T-helper 1 cell treated with Interleukin-12 subunit alpha and Interleukin-12 subunit beta and Interleukin-4 antibody, amounts not matched to agents 30 μg/mL and 1 μg/mL, for 36 hours (primary cell): ENCODE measurements around the gene ACOX3.

Experiments
- H3K27ac Mint-ChIP-seq: one replicate; pipeline ENCODE4 v1.8.0; 2021; ENCODE audit warnings: mild to moderate bottlenecking, mixed read lengths
- H3K27me3 Mint-ChIP-seq: one replicate; pipeline ENCODE4 v1.8.0; 2021; ENCODE audit warnings: low read depth, mixed read lengths
- H3K36me3 Mint-ChIP-seq: one replicate; pipeline ENCODE4 v1.8.0; 2021; ENCODE audit warnings: low read depth, mixed read lengths
- H3K4me1 Mint-ChIP-seq: one replicate; pipeline ENCODE4 v1.8.0; 2021; ENCODE audit warnings: low read depth, mixed read lengths
- H3K4me3 Mint-ChIP-seq: one replicate; pipeline ENCODE4 v1.8.0; 2021; ENCODE audit warnings: mild to moderate bottlenecking, moderate library complexity, mixed read lengths
- H3K9me3 Mint-ChIP-seq: one replicate; pipeline ENCODE4 v1.8.0; 2021; ENCODE audit warnings: mixed read lengths

ACOX3 gene

DNA sequence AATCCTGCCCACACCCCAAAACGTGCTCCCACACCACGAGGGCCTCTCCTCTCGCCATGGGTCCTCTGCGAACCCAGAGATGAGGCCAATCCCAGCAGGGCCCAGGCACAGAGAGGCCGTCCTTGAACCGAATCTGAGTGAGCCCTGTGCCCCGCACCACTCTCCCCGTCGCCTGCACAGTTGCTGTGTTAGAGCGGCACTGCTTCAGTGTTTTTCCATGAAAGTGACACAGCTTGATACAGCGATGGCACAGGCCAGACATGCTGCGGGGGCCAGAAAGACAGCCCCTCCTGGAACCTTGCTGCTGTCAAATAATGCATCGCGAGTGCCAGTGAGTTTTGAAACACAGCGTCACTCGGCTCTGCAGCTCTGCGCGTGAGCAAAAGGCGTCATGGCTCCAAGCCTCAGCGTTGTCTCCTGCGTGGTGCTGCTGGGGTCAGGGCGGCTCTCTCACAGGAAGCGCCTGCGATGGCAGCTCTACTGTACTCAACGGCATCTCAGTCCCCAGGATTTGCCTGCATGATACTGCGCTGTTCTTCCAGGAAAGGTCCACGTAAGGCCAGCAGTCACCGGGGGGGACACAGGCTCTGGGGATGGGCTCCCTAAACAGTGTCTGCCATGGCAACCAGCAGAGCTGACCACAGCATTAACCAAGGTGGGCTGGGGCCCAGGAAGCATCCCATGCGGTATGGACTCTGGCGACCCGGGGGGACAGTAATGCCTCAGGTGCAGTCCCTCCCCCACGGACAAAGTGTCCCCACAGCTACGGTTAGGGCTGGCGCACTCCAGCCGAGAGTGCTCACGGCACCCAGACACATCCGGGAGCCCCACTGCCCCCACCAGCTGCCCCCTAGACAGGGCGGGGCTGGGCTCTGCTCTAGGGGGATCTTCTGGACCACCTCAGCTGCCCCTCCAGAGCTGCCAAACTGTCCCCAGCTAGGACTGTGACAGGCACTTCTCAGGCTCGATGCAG, 63.1 kb downstream of the ACOX3 start:
- no peak overlapping the region for H3K4me3 Mint-ChIP-seq
- H3K36me3 Mint-ChIP-seq, result no peaks in the 10 kb centered on the region
- H3K27me3 Mint-ChIP-seq, result no peaks in the 10 kb centered on the region
- H3K27ac Mint-ChIP-seq, result no peak overlapping the region
- no peaks in the 10 kb centered on the region for H3K4me1 Mint-ChIP-seq
- H3K9me3 Mint-ChIP-seq, result no peaks in the 10 kb centered on the region

DNA sequence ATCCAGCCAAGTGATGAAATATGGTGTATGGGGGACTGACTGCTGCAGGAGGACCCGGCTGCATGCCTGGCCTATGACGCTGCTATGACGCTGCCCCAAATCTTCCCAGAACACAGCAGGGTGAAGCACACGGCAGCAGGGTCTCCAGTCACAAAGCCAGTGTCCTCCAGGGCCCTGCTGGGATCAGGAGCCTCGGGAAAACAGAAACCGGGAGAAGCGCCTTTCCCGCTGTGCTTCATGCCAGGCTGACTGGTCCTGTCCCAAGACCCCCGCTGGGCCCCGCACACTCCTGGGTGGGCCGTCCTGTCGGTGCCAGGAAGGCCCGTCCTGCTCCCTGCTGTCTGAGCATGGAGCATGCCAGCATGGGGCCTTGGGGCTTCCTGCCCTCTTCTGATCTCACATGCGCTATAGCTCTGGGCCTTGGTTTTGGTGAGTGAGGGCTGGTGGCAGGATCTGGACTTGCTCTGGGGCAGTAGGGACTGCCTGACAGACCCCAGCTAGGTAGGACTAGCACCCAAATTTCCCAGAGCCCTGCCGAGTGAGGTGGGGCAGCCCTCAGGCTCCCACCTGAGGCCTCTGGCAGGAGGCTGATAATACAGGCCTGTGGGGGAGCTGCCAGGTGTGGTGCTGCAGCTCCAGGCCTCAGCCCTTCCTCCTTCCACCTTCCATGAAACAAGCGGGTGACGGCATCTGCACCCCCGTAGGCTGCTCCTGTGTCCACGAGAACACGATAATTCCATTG, 64.0 kb downstream of the ACOX3 start:
- Mint-ChIP-seq H3K27ac (no peak overlapping the region), H3K9me3 (no peaks in the 10 kb centered on the region), H3K27me3 (no peaks in the 10 kb centered on the region), H3K36me3 (no peaks in the 10 kb centered on the region), H3K4me1 (no peaks in the 10 kb centered on the region), H3K4me3 (no peak overlapping the region)

DNA sequence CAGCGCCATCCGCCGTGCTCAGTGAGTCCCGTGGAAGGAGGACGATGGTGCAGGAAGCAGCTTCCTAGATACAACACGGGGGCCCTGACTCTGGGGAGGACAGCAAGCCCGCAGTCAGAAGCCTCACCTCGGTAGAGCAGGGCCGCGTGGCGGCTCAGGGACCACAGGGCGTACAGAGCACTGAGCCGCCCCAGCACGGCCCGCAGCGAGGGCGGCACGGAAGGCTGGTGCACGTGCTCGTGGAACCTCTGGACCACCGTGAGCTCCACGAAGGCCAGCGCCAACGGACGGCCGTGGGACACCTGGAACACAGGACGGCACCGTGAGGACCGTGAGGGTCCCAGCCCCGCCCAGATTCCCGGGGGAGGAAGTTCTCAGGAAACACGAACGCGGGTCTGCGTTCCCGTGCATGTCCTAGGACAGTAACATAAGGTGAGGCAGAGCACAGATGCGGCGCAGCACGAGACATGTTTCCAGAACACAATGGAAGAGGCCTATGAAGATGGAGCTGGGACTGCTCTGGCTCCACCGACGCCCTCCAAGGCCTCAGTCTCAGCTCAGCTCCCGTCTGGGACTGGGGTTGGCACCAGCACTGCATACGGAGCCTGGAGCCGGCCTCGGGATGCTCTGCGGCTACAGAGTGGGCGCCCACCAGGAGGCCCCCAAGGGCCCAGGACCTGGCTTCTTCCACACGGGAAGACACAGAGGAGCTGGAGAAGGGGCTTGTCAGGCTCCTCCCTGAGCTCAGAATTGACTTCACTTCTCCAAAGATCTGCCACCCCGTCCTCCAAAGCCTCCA, 65.5 kb downstream of the ACOX3 start:
- Mint-ChIP-seq H3K27ac (no peak overlapping the region), H3K27me3 (no peaks in the 10 kb centered on the region), H3K9me3 (no peaks in the 10 kb centered on the region), H3K4me1 (no peaks in the 10 kb centered on the region), H3K36me3 (no peaks in the 10 kb centered on the region), H3K4me3 (no peak overlapping the region)

DNA sequence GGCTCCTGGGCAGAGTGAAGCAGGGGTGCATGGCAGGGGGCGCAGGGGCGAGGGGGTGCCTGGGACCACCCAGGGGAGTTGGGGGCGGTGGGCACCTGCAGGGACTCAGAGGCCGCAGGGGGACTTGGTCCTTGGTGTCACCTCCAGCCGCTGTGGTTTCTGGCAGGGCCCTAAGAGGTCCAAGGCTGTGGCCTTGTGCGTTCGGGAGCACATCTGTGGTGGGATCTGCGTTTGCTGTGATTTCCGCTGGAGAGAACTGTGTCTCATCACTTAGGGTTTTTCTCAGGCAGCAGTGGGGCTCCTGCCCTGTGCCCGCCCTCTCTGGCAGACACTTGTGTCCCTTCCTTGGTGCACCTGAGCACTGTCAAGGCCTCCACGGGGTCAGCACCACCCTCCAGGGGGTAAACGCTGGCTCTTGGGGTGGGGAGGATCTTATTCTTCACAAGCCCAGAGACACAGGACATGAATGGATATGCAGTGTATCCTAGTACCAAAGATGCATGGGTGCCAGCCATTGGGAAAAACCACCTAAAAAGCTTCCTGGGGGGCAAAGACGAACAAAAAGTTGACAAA, 66.5 kb downstream of the ACOX3 start:
- no peaks in the 10 kb centered on the region for H3K4me1 Mint-ChIP-seq
- no peaks in the 10 kb centered on the region for H3K9me3 Mint-ChIP-seq
- H3K27ac Mint-ChIP-seq, result no peak overlapping the region
- H3K27me3 Mint-ChIP-seq, result no peaks in the 10 kb centered on the region
- H3K36me3 Mint-ChIP-seq, result no peaks in the 10 kb centered on the region
- H3K4me3 Mint-ChIP-seq, result no peak overlapping the region

DNA sequence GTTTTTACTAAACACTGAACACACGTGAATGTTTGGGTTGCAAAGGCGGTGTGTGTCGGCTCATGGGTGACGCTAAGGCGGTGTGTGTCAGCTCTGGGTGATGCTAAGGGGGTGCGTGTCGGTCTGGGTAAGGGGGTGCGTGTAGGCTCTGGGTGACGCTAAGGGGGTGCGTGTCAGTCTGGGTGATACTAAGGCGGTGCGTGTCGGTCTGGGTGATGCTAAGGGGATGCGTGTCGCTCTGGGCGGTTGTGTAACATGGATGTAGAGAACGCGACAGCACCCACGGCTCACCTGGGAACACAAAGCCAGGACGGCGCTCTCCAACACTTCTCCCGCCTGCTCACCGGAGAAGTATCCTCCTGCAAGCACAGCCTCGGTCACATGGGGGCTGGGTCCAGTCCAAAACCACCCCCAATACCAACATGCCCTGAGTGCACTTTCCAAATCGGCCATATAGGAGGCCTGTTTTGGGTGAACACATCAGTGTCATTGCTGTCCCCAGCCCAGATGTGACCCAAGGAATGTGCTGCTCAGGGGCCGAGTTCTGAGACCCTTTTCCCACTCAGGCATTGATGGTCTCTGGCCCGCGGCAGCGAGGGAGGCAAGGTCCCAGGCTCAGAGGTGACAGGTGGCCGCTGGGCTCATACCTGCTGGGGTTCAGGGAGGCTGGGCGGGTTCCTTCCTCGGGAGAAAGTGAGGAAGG, 67.1 kb downstream of the ACOX3 start:
- Mint-ChIP-seq H3K27ac (no peak overlapping the region), H3K4me3 (no peak overlapping the region), H3K9me3 (no peaks in the 10 kb centered on the region), H3K27me3 (no peaks in the 10 kb centered on the region), H3K4me1 (no peaks in the 10 kb centered on the region), H3K36me3 (no peaks in the 10 kb centered on the region)

DNA sequence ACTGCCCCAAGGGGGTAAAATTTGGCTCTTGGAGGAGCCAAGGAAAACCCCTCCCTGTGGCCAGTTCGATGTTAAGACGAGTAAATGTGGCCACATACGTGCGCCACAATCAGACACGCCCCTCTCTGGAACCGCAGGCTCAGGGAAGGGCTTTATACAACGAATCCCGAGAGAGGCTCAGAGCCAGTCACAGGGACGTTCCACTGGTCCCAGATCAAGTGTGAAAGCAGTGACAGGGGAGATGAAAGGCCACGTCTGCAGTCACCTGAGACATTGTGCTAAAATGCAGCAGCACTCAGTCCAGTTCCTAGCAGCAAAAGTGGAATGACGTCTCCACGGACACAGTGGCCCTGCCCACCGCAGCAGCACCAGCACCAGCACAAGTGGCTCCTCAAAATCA, 68.0 kb downstream of the ACOX3 start:
- H3K4me1 Mint-ChIP-seq, result no peaks in the 10 kb centered on the region
- H3K9me3 Mint-ChIP-seq, result no peaks in the 10 kb centered on the region
- no peak overlapping the region for H3K27ac Mint-ChIP-seq
- H3K36me3 Mint-ChIP-seq, result no peaks in the 10 kb centered on the region
- H3K27me3 Mint-ChIP-seq, result no peaks in the 10 kb centered on the region
- H3K4me3 Mint-ChIP-seq, result no peak overlapping the region

DNA sequence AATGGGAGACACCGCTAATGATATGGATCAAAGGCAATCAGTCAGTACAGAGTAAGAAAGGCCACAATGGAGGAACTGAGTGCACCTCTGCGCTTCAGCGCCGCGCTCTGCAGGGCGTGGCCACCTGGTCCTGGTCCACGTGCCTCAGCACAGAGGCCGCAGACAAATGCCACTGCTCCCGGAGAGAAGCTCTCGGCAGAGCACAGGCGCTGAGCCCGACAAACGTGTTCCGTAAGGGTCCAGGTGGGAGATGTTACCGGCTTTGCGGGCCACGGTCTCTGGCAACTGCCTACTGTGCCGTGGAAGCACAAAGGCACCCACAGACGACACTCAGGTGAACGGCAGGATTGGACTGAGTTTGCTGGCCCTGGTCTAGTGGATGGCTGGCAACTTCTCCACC, 68.9 kb downstream of the ACOX3 start:
- no peak overlapping the region for H3K4me3 Mint-ChIP-seq
- no peaks in the 10 kb centered on the region for H3K9me3 Mint-ChIP-seq
- no peaks in the 10 kb centered on the region for H3K4me1 Mint-ChIP-seq
- H3K27ac Mint-ChIP-seq, result no peak overlapping the region
- H3K36me3 Mint-ChIP-seq, result no peaks in the 10 kb centered on the region
- H3K27me3 Mint-ChIP-seq, result no peaks in the 10 kb centered on the region

DNA sequence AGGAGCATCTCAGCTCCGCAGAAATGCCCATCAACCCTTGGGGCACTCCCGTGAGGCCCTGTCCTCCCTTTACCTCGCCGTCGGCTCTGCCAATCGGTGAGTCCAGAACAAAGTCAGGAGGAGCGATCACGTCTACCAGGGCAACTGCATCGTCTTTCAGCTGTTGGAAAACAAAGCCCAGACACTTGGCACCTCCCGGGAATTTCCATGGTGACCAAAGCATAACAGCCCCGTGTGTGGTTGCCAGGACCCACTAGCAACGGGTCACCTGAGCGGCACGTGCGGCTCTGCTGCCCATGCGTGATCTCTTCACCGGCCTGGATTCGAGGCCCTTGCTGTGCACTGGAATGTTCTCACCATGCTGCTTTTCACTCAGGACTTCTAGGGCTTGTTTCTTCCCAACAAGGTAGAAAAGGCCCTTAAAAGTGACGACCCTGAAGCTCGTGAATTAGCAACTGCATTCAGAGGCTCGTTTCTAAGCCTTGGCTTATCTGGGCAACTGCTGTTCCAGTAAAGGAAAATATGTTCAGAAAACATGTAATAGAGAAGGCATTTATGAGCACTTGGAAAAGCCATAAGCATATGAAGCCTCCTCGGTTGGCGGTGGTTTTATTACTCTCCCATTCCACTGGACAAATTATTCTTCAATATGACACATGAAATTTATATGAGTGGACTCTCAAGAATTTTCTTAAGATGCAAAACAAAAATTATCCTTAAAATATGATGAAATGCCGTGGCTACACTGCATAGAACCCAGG, 69.5 kb downstream of the ACOX3 start:
- Mint-ChIP-seq H3K9me3 (no peaks in the 10 kb centered on the region), H3K4me1 (no peaks in the 10 kb centered on the region), H3K36me3 (no peaks in the 10 kb centered on the region), H3K27me3 (no peaks in the 10 kb centered on the region), H3K27ac (no peak overlapping the region), H3K4me3 (no peak overlapping the region)

DNA sequence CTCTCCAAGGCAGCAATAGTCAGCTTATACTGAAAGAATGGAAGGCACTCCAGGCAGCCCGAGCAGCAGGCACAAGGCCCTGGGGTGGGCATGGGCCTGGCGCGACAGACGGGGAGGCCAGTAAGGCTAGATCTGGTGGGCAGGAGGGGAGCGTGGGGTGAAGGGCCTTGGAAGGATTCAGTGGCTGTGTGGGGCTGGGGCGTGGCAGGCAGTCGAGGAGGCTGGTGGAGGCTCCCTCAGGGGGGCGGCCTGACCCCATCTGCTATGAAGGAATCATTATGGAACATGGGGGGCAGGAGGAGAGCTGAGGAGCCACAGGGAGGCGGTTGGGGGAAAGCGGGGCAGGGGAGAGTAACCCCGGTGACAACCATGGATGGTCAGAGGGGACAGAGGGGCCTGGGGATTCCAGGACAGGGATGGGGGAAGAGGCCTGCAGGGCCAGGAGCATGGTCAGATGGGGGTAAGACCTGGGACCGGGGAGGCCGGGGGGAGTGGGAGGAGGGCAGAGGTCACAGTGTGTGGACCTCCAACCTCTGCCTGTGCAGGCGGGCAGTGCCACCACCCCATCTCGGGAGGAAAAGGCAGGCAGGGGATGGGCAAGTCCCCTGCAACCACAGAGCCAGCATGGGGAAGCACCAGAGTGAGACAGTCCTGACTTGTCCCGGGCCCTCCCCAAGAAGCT, 70.3 kb downstream of the ACOX3 start:
- Mint-ChIP-seq H3K9me3 (no peaks in the 10 kb centered on the region), H3K27me3 (no peaks in the 10 kb centered on the region), H3K27ac (no peak overlapping the region), H3K4me3 (no peak overlapping the region), H3K36me3 (no peaks in the 10 kb centered on the region), H3K4me1 (no peaks in the 10 kb centered on the region)

DNA sequence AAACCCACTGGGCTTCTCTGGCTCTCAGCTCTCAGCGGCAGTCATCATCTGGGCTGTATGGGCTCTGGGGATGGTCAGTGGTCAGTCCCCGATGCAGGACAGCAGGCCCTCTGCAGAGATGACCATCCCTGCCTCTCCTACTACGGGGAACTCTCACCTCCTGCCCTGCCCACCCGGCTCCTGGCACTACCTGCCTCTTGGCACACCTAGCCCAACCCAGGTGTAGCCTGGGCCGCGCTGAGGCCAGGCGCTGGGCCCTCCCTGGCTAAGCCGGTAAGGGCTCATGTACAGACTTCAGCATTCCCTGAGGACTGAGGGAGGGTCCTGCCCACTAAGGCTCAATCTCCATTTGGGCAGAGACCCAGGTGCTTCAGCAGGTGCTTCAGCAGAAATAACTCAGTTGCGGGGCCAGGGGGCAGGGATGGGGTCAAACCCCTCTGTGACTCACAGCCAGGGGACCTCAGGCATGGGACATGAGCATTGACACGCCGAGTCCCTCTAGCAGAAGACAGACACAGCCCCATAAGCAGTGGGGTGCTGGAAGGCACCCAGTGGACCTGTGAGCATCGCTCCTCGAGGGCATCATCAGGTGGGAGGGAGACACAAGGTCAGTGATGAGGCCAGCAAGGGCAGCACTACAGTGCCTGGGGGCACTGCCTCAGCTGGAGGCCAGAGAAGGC, 71.0 kb downstream of the ACOX3 start:
- H3K9me3 Mint-ChIP-seq, result no peaks in the 10 kb centered on the region
- no peak overlapping the region for H3K4me3 Mint-ChIP-seq
- H3K4me1 Mint-ChIP-seq, result no peaks in the 10 kb centered on the region
- peak overlapping the region; percentile 31 for H3K27ac Mint-ChIP-seq
- no peaks in the 10 kb centered on the region for H3K36me3 Mint-ChIP-seq
- no peaks in the 10 kb centered on the region for H3K27me3 Mint-ChIP-seq

DNA sequence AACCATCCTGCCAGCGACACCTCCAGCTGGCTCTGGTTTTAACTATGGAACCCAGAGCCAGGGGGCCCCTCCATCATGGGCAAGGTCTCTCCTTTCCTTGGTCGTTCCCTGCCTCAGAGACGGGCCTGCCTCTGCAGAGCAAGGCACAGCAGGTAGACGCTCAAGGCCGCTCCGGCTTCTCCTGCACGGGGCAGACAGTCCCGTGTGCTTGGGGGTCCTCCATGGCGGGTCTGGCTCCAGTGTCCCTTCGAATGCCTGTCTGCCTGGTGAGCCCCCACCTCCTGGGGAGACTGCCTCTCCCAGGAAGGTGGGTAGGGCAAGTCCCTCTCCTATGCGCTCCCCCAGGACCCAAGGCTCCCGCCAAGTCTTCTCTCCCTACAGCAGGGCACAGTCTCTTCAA, 71.5 kb downstream of the ACOX3 start:
- H3K9me3 Mint-ChIP-seq, result no peaks in the 10 kb centered on the region
- no peak overlapping the region for H3K27ac Mint-ChIP-seq
- H3K4me3 Mint-ChIP-seq, result no peak overlapping the region
- H3K4me1 Mint-ChIP-seq, result no peaks in the 10 kb centered on the region
- H3K27me3 Mint-ChIP-seq, result no peaks in the 10 kb centered on the region
- H3K36me3 Mint-ChIP-seq, result no peaks in the 10 kb centered on the region

DNA sequence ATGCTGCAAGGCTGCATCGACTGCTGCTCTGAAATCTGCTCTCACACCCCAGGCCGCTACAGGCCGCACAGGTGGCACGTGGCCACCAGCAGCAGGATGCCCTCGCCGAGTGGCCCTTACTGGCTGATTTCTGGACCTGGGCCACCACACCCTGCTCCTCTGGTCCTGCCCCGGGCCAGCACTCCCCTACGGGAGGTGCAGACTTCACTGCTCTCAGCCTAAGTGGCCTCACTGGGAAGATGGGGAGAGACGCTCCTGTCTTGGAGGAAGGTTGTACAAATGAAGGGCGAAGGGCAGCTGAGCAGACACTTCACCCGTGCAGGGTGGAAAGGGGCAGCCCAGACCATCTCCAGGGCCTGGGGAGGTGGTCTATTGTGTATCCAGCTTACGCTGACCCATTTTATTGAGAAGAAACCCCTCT, 72.5 kb downstream of the ACOX3 start:
- Mint-ChIP-seq H3K4me1 (no peaks in the 10 kb centered on the region), H3K4me3 (no peak overlapping the region), H3K36me3 (no peaks in the 10 kb centered on the region)

More for the DNA sequence above, 72.5 kb downstream of the ACOX3 start:
- Mint-ChIP-seq H3K27ac (no peak overlapping the region), H3K27me3 (no peaks in the 10 kb centered on the region), H3K9me3 (no peaks in the 10 kb centered on the region)
